Measurements from ENCODE around the gene PRR33.

The PRR33 gene

GRCh38 chr11:1930462-1930830 lies 38.8 kb upstream of the PRR33 start:
- H3K4me3 ChIP-seq (ENCODE audit: low read length) = no peak overlapping the region
- no peak for DNase-seq (ENCODE audit: low read depth)
- TF ChIP-seq CTCF (conservative IDR thresholded peaks at IDR 0.05; ENCODE audit: low read length) = no peak

GRCh38 chr11:1929621-1930461 lies 38.1 kb upstream of the PRR33 start:
- DNase-seq (ENCODE audit: low read depth) = no peak
- TF ChIP-seq CTCF (conservative IDR thresholded peaks at IDR 0.05; ENCODE audit: low read length) = no peak
- no peak overlapping the region for H3K4me3 ChIP-seq (ENCODE audit: low read length)

GRCh38 chr11:1928891-1929541 lies 37.3 kb upstream of the PRR33 start:
- DNase-seq (ENCODE audit: low read depth) = no peak
- no peak for TF ChIP-seq CTCF (conservative IDR thresholded peaks at IDR 0.05; ENCODE audit: low read length)
- no peak overlapping the region for H3K4me3 ChIP-seq (ENCODE audit: low read length)

- TF ChIP-seq CTCF (conservative IDR thresholded peaks at IDR 0.05; ENCODE audit: low read length) = no peak
- no peak overlapping the region for H3K4me3 ChIP-seq (ENCODE audit: low read length)
- no peak for DNase-seq (ENCODE audit: low read depth)
These were observed 36.8 kb upstream of the PRR33 start for GRCh38 chr11:1928470-1928890.

- TF ChIP-seq CTCF (conservative IDR thresholded peaks at IDR 0.05; ENCODE audit: low read length) = no peak
- no peak for DNase-seq (ENCODE audit: low read depth)
- H3K4me3 ChIP-seq (ENCODE audit: low read length) = no peak overlapping the region
These were observed 36.3 kb upstream of the PRR33 start for GRCh38 chr11:1927848-1928469.

GRCh38 chr11:1927026-1927847 lies 35.5 kb upstream of the PRR33 start:
- DNase-seq (ENCODE audit: low read depth) = no peak
- no peak for TF ChIP-seq CTCF (conservative IDR thresholded peaks at IDR 0.05; ENCODE audit: low read length)
- no peak overlapping the region for H3K4me3 ChIP-seq (ENCODE audit: low read length)
